Stimulated activated CD4-positive, alpha-beta T cell treated with anti-CD3 and anti-CD28 coated beads, Interleukin-2, amount 100 ng/mL, for 24 hours (primary cell): ENCODE results near the gene TIMELESS.
"Not testable (repeated sequence)": the region's sequence is repeated elsewhere in the genome, so short reads cannot be mapped to it uniquely, and the experiment has no call there.

Experiments
- DNase-seq, 2 donors: peaks; one replicate each; pipeline ENCODE4 v3.0.0-alpha.2; 2020

TIMELESS gene

GRCh38 chr12:56408799-56409417, 40.3 kb downstream of the TIMELESS start:
- DNase-seq, result no peak

DNA sequence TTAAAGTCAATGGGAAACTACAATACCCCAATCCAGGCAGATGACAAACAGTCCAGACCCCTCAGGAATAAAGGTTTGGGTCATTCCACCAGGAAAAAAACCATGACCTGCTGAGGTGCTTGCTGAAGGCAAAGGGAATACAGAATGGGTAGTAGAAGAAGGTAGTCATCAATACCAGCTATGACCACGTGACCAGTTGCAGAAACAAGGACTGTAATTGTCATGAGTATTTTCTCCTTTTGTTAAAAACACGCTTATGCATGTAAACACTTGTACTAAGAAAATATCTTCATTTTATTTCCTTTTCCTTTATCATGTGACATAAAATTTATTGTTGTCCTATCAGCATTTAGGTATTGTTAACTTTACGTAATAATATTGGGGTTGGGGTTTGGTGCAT, 45.0 kb downstream of the TIMELESS start:
- not testable (repeated sequence) for DNase-seq

DNA sequence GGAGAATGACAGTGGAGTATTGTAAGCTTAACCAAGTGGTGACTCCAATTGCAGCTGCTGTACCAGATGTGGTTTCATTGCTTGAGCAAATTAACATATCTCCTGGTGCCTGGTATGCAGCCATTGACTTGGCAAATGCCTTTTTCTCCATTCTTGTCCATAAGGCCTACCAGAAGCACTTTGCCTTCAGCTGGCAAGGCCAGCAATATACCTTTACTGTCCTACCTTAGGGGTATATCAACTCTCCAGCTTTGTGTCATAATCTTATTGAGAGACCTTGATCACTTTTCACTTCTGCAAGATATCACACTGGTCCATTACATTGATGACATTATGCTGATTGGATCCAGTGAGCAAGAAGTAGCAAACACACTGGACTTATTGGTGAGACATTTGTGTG, 47.6 kb downstream of the TIMELESS start:
- not testable (repeated sequence) for DNase-seq

GRCh38 chr12:56401125-56401524, 48.1 kb downstream of the TIMELESS start:
- DNase-seq, result not testable (repeated sequence)

- not testable (repeated sequence) for DNase-seq
Observed at GRCh38 chr12:56399466-56399865, 49.8 kb downstream of the TIMELESS start.

- DNase-seq, result no peak
Observed at GRCh38 chr12:56398324-56398723, 50.9 kb downstream of the TIMELESS start.

GRCh38 chr12:56392331-56392730, 56.9 kb downstream of the TIMELESS start:
- DNase-seq, result no peak

GRCh38 chr12:56391721-56392120, 57.5 kb downstream of the TIMELESS start:
- DNase-seq, result no peak

DNA sequence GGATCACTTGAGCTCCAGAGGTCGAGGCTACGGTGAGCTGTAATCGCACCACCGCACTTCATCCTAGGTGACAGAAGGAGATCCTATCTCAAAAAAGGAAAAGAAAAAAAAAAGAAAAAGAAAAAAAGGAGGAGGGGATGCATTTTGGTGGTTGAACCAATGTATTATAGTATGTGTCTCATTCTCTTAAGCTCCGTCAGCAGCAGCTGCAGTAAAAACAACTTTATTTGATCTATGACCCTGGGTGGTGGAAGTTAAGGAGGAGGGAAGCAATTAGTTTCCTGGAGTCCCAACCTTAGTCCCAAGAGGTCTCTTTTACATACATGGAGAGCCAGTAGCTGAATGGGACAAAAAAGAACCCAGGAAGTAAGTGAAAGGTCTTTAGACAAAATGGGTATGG, 59.8 kb downstream of the TIMELESS start:
- DNase-seq, result no peak

- DNase-seq, result no peak
Observed at GRCh38 chr12:56387152-56387736, 62.0 kb downstream of the TIMELESS start.

GRCh38 chr12:56385873-56386272, 63.4 kb downstream of the TIMELESS start:
- DNase-seq, result no peak

GRCh38 chr12:56382611-56383010, 66.6 kb downstream of the TIMELESS start:
- no peak for DNase-seq

GRCh38 chr12:56377989-56378316, 71.3 kb downstream of the TIMELESS start:
- DNase-seq, result no peak

- DNase-seq, result no peak
Observed at GRCh38 chr12:56377310-56377988, 71.8 kb downstream of the TIMELESS start.

GRCh38 chr12:56375598-56376434, 73.4 kb downstream of the TIMELESS start:
- DNase-seq, result no peak

GRCh38 chr12:56374726-56375597, 74.3 kb downstream of the TIMELESS start:
- DNase-seq, result no peak

GRCh38 chr12:56373515-56373914, 75.7 kb downstream of the TIMELESS start:
- DNase-seq, result no peak

- DNase-seq, result no peak
Observed at GRCh38 chr12:56366948-56367347, 82.3 kb downstream of the TIMELESS start.
